B cell (primary cell): ENCODE measurements around the gene WASF2.

Experiments used
- CTCF ChIP-seq: fragments of 200-600 bp; IDR thresholded peaks from one replicate; pipeline ENCODE4 v1.8.0; 2022; ENCODE audit warnings: antibody characterized with exemption, mild to moderate bottlenecking
- EZH2 ChIP-seq: IDR thresholded peaks from 2 replicates; pipeline ENCODE4 v1.6.1; 2012; ENCODE audit warnings: borderline replicate concordance, low read depth, mild to moderate bottlenecking, moderate library complexity, low read length; ENCODE audit not compliant: insufficient read depth, poor library complexity, severe bottlenecking

GRCh38 chr1:27438621-27439061 lies 51.3 kb downstream of the WASF2 start:
- TF ChIP-seq CTCF (no peak), EZH2 (no peak)
